ENCODE measurements around the gene USP33. TPM values are rescaled to one million over a fixed set of nuclear protein-coding genes. Genes with fewer than 3 reads are reported as not detected.
"Not testable (repeated sequence)": the region's sequence is repeated elsewhere in the genome, so short reads cannot be mapped to it uniquely, and the experiment has no call there.

Gene USP33
- total and polyA plus RNA-seq, 11 donors, result 17.1 to 40.5 (median 27.8) TPM

GRCh38 chr1:77704736-77705135 is 54.9 kb downstream of the USP33 start:
- intact Hi-C loops (cut with DNase I), result no loop called here
- Histone ChIP-seq H3K9me3 (peaks cover 0 to 1% (median 0%) of the 10 kb centered on the region in 12 donors), H3K36me3 (peaks cover 0 to 57% (median 47%) of the 10 kb centered on the region in 9 donors), H3K4me1 (no peaks in the 10 kb centered on the region), H3K27ac (no peak overlapping the region), H3K27me3 (no peaks in the 10 kb centered on the region), H3K4me3 (no peak overlapping the region)
- 35 to 55% (median 43%) methylated on average over 2 of the region's 2 CpGs for WGBS, 4 donors
- no peak for ATAC-seq
- DNase-seq, result no peak
- no peak for TF ChIP-seq CTCF (IDR thresholded peaks at IDR 0.05)
- TF ChIP-seq POLR2A (IDR thresholded peaks at IDR 0.05), result no peak

GRCh38 chr1:77699673-77700072 is 60.0 kb downstream of the USP33 start:
- peaks cover 0 to 65% (median 48%) of the 10 kb centered on the region in 9 donors for H3K36me3 ChIP-seq
- WGBS, 4 donors, result 97 to 98% (median 97%) methylated on average over 1 of the region's 1 CpG
- H3K9me3 ChIP-seq; H3K4me1 ChIP-seq; ATAC-seq; intact Hi-C loops (cut with DNase I); H3K27me3 ChIP-seq; H3K4me3 ChIP-seq; DNase-seq; H3K27ac ChIP-seq: not testable (repeated sequence)

GRCh38 chr1:77697441-77697840 is 62.2 kb downstream of the USP33 start:
- DNase-seq (no peak), ATAC-seq (no peak)
- Histone ChIP-seq H3K36me3 (peaks cover 0 to 84% (median 65%) of the 10 kb centered on the region in 9 donors), H3K4me1 (no peaks in the 10 kb centered on the region), H3K27ac (no peak overlapping the region), H3K4me3 (no peak overlapping the region), H3K9me3 (peaks cover 0 to 3% (median 0%) of the 10 kb centered on the region in 12 donors), H3K27me3 (no peaks in the 10 kb centered on the region)
- TF ChIP-seq POLR2A (IDR thresholded peaks at IDR 0.05) (no peak), CTCF (IDR thresholded peaks at IDR 0.05) (no peak)
- WGBS, 4 donors, result 95 to 98% (median 97%) methylated on average over 3 of the region's 3 CpGs
- intact Hi-C loops (cut with DNase I), result no loop called here

- Histone ChIP-seq H3K27me3 (no peaks in the 10 kb centered on the region), H3K4me1 (peaks cover 0 to 10% (median 6%) of the 10 kb centered on the region in 12 donors), H3K9me3 (no peaks in the 10 kb centered on the region), H3K4me3 (no peak overlapping the region), H3K36me3 (peaks cover 0 to 30% (median 16%) of the 10 kb centered on the region in 9 donors), H3K27ac (no peak overlapping the region)
- intact Hi-C loops (cut with DNase I), result loop anchor here in 6 of 10 donors (10.0 kb wide), 5 partner anchors 104 to 544 kb away; no protein-coding TSS in a partner anchor
- ATAC-seq, result no peak
- TF ChIP-seq POLR2A (IDR thresholded peaks at IDR 0.05) (no peak), CTCF (IDR thresholded peaks at IDR 0.05) (no peak)
- no peak for DNase-seq
- 89 to 93% (median 93%) methylated on average over 3 of the region's 3 CpGs for WGBS, 4 donors
Measured at GRCh38 chr1:77688939-77689338, 70.7 kb downstream of the USP33 start.

- Histone ChIP-seq H3K4me3 (peak overlapping the region in 9 of 12 donors; percentile 5 to 56 (median 32)), H3K27me3 (no peaks in the 10 kb centered on the region), H3K9me3 (no peaks in the 10 kb centered on the region), H3K4me1 (peaks cover 0 to 14% (median 9%) of the 10 kb centered on the region in 12 donors), H3K27ac (no peak overlapping the region), H3K36me3 (peaks cover 0 to 18% (median 8%) of the 10 kb centered on the region in 9 donors)
- DNase-seq, result peak in 2 of 5 donors; percentile 19 to 44
- 30 to 63% (median 41%) methylated on average over 14 to 21 of the region's 21 CpGs for WGBS, 4 donors
- no peak for TF ChIP-seq POLR2A (IDR thresholded peaks at IDR 0.05)
- TF ChIP-seq CTCF (IDR thresholded peaks at IDR 0.05), result peak in 3 of 12 donors; percentile 19 to 43 (median 24)
- no peak for ATAC-seq
- intact Hi-C loops (cut with DNase I), result loop anchor here in 6 of 10 donors (10.0 kb wide), 5 partner anchors 103 to 543 kb away; no protein-coding TSS in a partner anchor
Measured at GRCh38 chr1:77687519-77687906, 72.1 kb downstream of the USP33 start.

Data from heart left ventricle (tissue), 16 donors.